HG03060 (cell line): Measurements from ENCODE around the gene PLD5.
"Not testable (repeated sequence)": the region's sequence is repeated elsewhere in the genome, so short reads cannot be mapped to it uniquely, and the experiment has no call there.

Source experiments
- ATAC-seq: cut with Tn5 transposase; IDR thresholded peaks from one replicate; pipeline ENCODE4 v1.9.1; 2021; ENCODE audit warnings: low read depth, moderate number of reproducible peaks; ENCODE audit not compliant: unreplicated experiment

The PLD5 gene

GRCh38 chr1:242179767-242180166 lies 344.7 kb downstream of the PLD5 start:
- ATAC-seq, result not testable (repeated sequence)

GRCh38 chr1:242178924-242179708 lies 345.4 kb downstream of the PLD5 start:
- no peak for ATAC-seq

- no peak for ATAC-seq
These were observed 346.1 kb downstream of the PLD5 start for GRCh38 chr1:242178436-242178835.

- no peak for ATAC-seq
These were observed 362.4 kb downstream of the PLD5 start for GRCh38 chr1:242162140-242162539.

- peak; percentile 52 for ATAC-seq
These were observed 377.2 kb downstream of the PLD5 start for GRCh38 chr1:242147096-242147976.

- ATAC-seq, result no peak
These were observed 377.8 kb downstream of the PLD5 start for GRCh38 chr1:242146652-242147051.

- ATAC-seq, result no peak
These were observed 383.7 kb downstream of the PLD5 start for GRCh38 chr1:242140836-242141235.

GRCh38 chr1:242139986-242140385 lies 384.5 kb downstream of the PLD5 start:
- no peak for ATAC-seq

- ATAC-seq, result peak; percentile 47
These were observed 385.1 kb downstream of the PLD5 start for GRCh38 chr1:242139442-242139841.

GRCh38 chr1:242133796-242134195 lies 390.7 kb downstream of the PLD5 start:
- no peak for ATAC-seq

GRCh38 chr1:242133351-242133750 lies 391.1 kb downstream of the PLD5 start:
- no peak for ATAC-seq

GRCh38 chr1:242132121-242132817 lies 392.2 kb downstream of the PLD5 start:
- no peak for ATAC-seq

- peak; percentile 54 for ATAC-seq
These were observed 395.5 kb downstream of the PLD5 start for GRCh38 chr1:242128951-242129502.

- ATAC-seq, result no peak
These were observed 404.1 kb downstream of the PLD5 start for GRCh38 chr1:242120432-242120831.

- no peak for ATAC-seq
These were observed 423.6 kb downstream of the PLD5 start for GRCh38 chr1:242100921-242101320.

GRCh38 chr1:242097283-242097682 lies 427.2 kb downstream of the PLD5 start:
- ATAC-seq, result not testable (repeated sequence)

- ATAC-seq, result no peak
These were observed 431.4 kb downstream of the PLD5 start for GRCh38 chr1:242093116-242093515.

- ATAC-seq, result no peak
These were observed 434.6 kb downstream of the PLD5 start for GRCh38 chr1:242089911-242090310.

- no peak for ATAC-seq
These were observed 435.6 kb downstream of the PLD5 start for GRCh38 chr1:242088875-242089274.

- ATAC-seq, result no peak
These were observed 437.8 kb downstream of the PLD5 start for GRCh38 chr1:242086706-242087105.

GRCh38 chr1:242086093-242086492 lies 438.4 kb downstream of the PLD5 start:
- no peak for ATAC-seq
